Endothelial cell of hepatic sinusoid (primary cell): ENCODE data around the gene MOV10.
"Not testable (repeated sequence)": the region's sequence is repeated elsewhere in the genome, so short reads cannot be mapped to it uniquely, and the experiment has no call there.

Source experiments
- in situ Hi-C: cut with HindIII; loops from 2 replicates; pipeline ENCODE4 v1.10.0; 2017; ENCODE audit warnings: low sequenced_read_pairs

MOV10 gene

DNA sequence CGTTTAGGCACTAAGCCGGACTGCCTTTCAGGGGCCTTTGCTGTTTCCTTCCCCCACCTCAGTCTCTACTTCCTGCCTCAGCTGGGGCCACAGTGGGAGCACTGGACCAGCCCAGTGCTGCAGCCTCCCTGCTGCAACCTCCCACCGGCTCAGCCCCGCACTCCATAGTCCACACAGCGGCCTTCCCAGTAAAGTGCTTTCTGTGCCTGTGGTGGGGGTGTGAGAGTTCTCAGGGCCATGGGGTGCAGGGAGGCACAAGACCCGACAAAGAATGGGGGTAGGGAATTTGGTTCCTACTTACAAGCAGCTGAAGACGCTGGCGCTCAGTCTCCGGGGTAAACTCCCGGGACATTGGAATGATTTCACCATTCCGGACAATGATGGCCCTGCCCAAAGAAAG is 37.2 kb downstream of the MOV10 start:
- in situ Hi-C loops = loop anchor here (10.0 kb wide), 1 partner anchor 63 kb away; no protein-coding TSS in a partner anchor

DNA sequence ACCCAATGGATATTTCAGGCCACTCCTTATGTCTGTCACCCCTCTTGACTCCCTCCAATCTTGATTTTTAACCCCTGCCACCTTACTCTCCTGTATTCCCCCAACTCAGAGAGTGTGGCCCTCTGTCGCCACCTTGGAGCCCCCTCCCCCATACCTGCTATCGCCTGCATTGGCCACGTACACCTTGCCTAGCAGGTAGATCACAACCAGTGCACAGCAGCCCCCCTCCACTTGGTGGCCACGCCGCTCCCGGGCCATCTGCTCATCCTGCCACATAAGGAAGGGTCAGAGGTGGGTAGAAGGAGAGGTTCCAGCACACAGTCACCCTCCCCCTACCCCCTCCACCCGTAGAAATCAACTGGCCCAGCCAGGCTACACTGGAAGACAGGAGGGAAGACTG is 37.7 kb downstream of the MOV10 start:
- in situ Hi-C loops = loop anchor here (10.0 kb wide), 1 partner anchor 63 kb away; no protein-coding TSS in a partner anchor

DNA sequence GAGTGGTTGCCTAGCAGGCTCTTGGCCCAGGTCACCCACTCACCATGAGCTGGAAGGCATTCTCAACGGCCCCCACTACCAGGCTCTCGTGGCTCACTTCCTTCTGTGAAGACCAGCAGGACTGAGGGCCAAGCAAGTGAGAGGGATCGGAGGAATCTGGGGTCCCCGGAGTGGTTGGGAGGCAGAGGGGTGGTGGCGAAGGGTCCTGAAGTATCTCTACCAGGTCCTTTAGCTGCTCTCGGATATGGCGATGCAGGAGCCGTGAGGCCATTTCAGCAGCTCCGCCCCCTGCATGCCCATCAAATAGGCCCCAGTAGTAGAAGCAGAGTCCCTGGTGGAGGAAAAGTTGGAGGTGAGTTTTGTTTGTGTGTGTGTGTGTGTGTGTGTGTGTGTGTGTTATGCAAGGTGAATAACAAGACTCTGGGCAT is 38.3 kb downstream of the MOV10 start:
- in situ Hi-C loops = loop anchor here (10.0 kb wide), 1 partner anchor 62 kb away; no protein-coding TSS in a partner anchor

DNA sequence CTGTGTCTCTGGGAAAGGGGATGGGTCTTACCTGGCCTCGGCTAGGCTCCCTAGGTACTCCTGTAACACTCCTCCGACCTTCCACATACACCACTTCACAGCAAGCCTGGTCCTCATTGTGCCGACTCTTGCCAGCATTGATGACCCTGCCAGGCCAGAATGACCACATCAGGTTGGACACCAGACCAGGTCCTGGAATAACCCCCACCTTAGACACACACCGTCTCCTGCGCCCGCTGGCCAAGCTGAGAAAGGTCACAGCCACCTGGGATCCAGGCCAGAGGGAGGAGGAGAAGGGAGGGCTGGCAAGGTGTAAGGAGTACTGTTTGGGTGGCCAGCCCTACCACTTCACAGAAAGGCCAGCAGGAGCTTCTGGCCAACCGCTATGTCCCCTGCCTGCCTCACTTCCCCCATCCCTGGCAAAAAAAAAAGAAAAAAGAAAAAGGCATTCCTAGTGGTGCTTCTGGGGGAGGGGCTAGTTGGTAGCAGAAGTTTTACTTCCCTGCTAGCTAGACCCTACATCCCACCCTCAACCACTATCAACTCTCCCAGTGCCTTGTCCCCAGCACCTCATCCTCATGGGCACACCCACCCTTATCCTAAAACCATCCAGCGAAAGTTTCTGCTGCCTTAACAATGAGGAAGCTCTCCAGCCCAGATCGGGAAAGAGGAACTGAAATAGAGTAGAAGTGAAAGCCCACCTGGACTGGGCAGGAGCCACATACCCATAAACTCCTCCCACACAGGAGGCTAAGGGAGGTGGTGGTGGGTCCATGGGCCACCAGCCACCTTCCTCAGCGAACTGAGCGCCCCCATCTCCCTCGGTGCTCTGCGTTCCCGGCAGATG is 39.2 kb downstream of the MOV10 start:
- in situ Hi-C loops = loop anchor here (10.0 kb wide), 1 partner anchor 61 kb away; no protein-coding TSS in a partner anchor

DNA sequence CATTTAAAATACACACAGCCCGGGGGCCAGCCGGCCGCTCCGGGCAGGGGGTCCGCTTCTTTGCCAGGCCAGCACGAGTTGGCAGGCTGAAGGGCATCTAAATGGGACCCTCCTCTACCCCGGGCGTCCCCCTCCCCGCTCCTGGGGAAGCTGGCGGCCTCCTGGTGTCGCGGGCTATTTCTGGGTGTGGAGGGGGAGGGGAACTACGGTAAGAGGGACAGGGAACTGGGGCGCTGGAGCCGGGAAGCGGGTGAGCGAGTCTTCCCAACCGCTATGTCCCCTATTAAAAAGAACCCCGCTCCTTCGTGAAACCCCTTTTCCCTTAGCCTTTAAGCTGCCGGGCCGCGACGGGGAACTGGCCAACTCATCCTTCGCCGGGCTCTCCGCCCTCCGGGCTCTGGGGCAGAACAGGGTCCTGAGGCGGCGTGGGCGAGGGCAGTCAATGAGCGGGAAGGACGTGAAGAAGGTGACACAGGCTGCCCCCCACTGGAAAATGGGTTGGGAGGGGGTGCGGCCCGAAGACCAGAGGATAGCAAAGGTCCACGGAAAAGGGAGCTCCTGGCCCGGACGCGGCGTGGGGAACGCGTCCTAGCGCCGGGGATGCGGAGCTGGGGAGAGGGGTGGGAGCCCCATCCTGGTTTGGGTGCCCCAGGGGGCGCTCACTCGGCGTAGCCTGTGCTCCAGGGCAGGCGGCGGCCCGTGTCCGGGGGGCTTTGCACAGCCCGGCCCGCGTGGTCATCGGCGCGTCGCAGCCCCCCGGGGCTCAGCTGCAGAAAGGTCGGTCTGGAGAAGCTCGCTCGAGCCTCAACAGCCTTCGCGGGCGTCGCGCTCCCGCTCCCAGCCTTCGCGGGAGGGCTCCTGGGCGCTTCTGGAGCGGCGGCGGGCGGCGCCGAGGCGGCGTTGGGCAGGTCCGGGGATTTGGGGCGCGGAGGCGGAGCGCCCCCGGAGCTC is 40.1 kb downstream of the MOV10 start:
- in situ Hi-C loops = loop anchor here (5.0 to 10.0 kb wide), 5 partner anchors 60 to 318 kb away; partner anchors contain the start of genes CAPZA1 and ST7L

DNA sequence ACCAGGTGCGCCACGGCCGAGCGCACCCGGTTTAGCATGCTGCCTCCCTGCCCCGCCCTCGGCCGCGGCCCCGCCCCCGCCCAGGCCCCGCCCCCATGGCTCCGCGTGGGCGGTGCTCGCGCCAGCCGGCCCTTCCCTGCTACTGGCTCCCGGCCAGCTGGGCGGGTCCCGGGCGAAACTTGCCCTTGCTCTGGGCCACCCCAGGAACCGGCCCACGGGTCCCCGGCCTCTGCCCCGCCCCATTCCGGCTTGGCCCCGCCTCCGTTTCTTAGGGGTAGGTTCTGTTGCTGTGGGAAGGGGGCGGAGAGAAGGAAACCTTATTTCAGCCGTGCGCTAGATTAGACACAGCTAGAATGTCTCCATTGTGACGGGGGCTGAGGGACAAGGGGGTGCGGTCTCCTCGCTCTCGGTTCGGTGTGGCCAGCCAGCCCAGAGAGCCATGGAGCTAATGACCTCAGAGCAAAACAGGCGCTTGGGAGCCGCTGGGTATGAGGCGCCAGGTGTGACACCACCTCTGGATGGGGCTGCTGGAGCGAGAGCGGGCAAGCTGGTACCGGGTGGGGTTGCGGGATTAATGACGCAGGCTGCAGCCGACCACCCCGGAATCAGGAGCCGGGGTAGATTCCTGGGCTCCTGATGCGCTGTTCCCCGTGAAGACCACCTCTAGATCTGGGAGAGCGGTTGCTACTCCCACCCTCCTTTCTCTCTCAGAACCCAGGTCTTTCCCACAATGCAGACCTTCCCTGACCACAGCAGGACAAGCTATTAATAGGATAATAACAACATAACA is 41.0 kb downstream of the MOV10 start, which contains the start of gene PPM1J:
Gene PPM1J, minus strand, starts transcription at position 69 of the 790 bp plus-strand sequence. Its CDS starts 31 bp downstream, at position 38.
- in situ Hi-C loops = loop anchor here (5.0 to 10.0 kb wide), 5 partner anchors 59 to 317 kb away; partner anchors contain the start of genes CAPZA1 and ST7L

DNA sequence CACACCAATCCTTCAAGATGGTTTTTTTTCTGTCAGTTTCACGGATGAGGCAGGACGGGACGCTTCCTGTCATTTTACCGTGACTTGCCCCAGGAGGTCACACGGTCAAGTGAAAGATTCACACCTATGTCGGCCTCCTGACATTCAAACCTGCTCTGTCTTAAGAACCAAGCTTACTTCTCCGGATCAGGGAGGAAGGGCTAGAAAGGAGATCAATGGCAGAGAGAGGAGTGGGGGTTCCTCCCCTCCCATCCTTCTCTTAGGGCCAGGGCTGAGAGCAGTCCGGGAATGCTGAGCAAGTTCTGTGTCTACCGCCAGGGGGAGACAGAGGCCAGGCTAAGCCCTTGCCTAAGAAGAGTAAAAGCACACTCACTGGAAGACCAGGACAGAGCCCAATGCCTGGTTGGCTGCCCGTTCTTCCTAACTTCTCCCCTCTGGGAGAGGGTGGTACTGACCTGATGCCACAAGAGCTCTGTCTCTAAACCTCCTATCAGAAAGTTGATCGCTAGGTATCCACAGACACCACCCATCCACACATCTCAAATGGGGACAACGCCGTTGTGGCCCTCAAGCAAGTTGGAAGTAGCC is 41.8 kb downstream of the MOV10 start:
- in situ Hi-C loops = loop anchor here (5.0 to 10.0 kb wide), 5 partner anchors 59 to 316 kb away; partner anchors contain the start of genes CAPZA1 and ST7L

DNA sequence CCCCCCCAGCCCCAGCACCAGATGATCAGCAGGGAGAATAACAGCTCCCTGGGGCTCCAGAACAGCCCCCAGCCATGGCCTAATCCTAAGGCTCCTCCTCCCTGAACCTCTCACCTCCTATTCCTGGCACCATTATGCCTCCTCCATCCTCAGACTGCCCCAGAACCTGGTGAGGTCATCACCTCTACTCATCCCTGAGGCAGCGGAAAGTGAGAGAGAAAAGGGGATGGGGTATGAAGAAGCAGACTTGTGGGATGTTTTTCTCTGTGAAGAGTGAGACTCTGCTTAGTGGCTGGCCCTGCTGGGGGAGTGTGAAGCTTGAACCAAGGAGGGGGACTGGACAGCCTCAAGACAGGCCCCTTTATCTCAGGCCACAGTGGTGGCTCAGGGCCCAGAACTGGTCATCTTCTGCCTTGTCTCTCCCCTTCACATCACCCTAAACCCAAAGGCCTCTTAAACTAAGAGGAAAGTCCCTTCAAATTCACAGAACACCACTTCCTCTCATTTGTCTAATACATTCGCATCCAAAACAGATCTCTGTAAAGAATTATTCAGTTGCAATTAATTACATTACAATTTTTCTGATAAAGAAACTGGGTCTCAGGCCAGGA is 42.9 kb downstream of the MOV10 start:
- in situ Hi-C loops = loop anchor here (5.0 to 10.0 kb wide), 5 partner anchors 57 to 315 kb away; partner anchors contain the start of genes CAPZA1 and ST7L

DNA sequence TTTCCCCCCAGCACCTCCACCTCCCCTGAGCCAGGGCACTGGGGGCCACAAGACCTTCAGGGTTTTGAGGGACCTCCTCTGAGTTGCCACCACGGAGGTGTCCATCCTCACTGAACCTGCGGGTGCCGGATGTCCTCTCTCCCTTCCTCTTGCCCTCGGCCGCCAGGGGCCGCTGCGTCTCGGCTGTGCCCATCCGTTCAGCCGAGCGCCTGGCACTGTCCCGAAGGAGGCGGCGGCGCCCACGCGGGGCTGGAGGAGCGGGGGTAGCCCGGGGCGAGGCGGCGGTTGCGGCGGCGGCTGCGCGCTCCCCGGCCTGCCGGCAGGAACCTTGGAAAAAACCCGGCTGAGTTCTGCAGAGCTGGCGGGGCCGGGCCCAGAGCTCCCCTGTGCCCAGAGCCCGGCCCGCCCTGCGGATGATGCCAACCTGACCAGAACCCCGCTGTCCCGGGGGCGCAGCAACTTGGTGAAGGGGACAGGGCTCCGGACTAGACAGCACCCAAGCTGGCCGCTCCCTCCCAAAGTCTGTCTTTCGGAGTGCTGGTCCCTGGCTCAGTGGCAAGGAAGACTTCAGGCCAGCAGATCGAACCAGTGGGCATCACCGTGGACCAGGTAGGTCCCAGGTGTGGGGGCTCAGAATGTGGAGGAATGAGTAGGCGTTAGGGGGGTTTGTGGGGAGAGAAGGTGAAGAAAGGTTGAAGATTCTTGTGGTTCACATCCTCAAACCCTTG is 44.4 kb downstream of the MOV10 start:
- in situ Hi-C loops = loop anchor here (5.0 to 10.0 kb wide), 5 partner anchors 56 to 313 kb away; partner anchors contain the start of genes CAPZA1 and ST7L

DNA sequence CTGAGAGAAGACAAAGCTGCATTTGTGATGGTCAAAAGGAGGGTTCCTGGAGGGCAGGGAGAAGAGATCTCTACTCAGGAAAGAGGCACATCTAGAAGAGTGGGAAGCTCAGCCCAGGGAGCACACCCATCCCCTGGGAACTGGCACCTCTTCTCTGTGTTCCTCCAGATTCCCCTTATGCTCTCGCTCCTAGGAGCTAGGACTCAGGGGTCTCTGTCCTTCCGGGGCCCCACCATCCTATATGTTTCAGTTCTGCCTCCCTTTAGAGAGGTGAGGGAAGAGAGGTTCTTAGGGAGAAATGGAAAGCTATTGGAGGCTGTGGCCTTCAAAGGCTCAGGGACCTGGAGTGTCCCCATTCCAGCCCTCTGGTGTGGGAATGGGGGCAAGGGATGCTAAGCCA is 45.2 kb downstream of the MOV10 start:
- in situ Hi-C loops = loop anchor here (5.0 to 10.0 kb wide), 5 partner anchors 55 to 313 kb away; partner anchors contain the start of genes CAPZA1 and ST7L

DNA sequence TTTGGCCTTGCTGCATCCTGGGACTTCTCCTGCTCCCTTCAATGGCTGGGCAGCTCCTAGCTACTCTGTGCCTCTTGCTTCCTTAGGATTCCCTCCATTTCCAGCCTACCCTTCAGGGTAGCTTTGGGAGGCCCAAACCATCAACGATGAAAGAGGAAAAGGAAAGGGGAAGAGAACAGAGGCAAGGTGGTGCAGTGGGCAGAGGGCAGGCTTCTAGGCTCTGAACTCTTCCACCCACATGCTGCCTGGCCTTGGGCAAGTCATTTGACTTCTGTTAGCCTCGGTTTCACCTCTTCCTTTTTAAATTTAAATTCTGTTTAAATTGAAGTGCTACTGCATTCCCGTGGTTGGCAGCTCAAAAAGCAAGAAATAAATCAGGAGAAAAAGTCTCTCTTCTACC is 46.3 kb downstream of the MOV10 start:
- in situ Hi-C loops = no loop called here

DNA sequence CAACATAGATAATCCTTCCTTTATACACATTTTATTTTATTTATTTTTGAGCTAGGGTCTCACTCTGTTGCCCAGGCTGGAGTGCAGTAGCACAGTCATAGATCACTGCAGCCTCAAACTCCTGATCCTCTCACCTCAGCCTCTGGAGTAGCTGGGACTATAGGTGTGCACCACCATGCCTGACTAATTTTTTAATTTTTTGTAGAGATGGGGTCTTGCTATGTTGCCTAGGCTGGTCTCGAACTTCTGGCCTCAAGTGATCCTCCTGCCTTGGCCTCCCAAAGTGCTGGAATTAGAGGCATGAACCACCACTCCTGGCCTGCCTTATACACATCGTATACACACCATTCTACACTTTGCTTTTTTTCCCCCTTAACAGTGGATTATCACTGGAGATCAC is 46.8 kb downstream of the MOV10 start:
- in situ Hi-C loops = not testable (repeated sequence)

DNA sequence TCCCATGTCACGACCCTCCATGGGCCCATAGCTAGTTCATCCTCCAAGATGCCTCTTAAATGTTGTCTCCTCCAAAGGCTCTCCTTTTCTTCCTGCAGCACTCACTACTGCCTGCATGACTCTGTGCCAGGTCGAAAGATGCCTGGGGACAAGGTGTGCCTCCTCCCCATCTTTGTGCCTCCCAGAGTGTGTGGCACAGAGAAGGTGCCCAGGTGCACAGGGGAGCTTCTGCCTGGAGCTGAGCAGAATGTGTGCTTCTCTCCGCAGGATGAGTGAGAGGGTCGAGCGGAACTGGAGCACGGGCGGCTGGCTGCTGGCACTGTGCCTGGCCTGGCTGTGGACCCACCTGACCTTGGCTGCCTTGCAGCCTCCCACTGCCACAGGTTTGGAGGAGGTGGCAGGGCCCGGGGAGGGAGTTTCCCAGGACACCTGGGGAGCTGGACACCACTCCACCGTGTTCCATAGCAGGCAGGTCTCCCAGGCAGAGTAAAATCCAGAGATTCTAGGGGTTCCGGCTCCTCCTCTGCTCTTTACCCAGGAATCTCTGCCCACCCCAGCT is 47.6 kb downstream of the MOV10 start:
- in situ Hi-C loops = no loop called here

DNA sequence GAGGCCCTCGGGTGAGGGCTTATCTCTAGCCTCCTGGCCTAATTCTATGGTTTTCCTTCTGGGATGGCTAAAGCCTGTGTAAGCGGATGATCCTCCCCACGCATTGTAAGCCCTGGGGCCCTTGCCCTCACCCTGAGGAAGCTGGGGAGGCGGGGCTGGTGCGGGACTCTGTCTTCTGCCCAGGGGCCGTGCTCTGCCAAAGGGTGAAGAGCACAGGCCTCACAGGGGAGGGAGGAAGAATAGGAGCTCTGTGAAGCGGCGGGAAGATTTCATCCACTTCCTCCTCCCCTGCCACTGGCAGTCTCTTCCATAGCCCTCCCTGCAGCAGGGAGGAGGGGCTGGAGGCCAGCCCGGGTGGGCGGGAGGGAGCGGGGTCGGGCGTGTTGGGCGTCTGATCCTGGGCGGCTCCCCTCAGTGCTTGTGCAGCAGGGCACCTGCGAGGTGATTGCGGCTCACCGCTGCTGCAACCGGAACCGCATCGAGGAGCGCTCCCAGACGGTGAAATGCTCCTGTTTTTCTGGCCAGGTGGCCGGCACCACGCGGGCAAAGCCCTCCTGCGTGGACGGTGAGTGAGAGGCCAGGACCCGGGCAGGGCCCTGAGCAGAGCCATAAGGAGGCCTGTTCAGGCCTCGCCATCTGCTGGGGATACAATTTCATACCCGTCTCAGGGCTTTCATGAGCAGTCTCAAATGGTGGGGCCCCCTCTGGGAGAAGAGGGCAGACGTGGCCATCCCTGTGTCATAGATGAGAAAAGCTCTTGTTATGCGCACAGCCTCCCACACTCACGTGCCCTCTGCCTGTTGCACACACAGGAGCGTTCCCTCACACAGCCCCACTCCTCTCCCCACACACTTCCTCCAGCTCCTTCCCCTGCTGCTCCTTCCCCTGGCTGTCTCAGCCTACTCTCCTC is 48.4 kb downstream of the MOV10 start:
- in situ Hi-C loops = no loop called here

DNA sequence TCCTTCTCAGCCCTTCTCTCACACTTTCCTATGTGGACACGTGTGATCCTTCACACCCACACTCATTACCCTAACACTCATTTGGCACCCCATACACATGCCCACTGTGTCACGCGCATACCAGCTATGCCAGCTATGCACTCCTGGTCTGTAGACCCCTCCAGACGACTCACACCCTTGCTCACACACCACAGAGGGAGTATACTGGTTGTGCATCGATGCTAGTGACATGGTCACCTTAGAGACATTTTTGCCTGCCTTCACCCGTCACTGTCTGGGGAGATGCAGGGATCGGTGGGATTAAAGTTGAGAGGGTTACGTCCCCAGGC is 49.0 kb downstream of the MOV10 start:
- in situ Hi-C loops = no loop called here

DNA sequence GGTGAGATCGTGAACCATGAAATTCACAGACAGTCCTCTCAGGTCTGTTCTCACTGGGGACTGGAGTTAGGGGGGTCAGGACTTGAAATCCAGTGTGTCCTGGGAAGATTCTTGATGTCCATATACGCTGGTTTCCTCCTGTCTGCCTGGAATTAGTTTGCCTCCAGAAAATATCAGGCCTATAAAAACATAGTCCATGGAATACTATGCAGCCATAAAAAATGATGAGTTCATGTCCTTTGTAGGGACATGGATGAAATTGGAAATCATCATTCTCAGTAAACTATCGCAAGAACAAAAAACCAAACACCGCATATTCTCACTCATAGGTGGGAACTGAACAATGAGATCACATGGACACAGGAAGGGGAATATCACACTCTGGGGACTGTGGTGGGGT is 49.8 kb downstream of the MOV10 start:
- in situ Hi-C loops = not testable (repeated sequence)

DNA sequence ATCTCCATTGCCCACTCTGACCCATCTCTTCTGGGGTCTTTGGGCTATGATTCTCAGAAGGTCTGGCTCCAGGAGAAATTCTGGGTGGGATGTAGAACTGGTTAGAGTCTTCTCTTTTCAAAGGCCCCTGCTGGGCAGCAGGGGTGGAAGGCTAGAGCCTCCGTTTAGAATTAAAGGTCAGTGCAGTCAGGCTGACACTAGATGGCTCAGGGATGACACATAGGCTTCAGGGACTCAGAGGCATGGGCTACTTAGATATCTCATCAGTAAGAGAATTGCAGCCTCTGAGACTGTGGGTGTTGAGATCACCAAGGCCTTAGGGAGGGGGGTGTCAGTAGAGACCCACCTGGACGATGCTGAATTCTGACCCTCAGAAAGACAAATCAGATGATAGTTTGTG is 53.3 kb downstream of the MOV10 start:
- in situ Hi-C loops = no loop called here
